Frontal cortex (tissue), 4 donors: Measurements from ENCODE around the gene ZNF433. TPM values are rescaled to one million over a fixed set of nuclear protein-coding genes. Genes with fewer than 3 reads are reported as not detected.
A peak's percentile ranks its signal among the peaks of the same experiment; 100 is the strongest.
"Not testable (repeated sequence)": the region's sequence is repeated elsewhere in the genome, so short reads cannot be mapped to it uniquely, and the experiment has no call there.

Source experiments
- DNase-seq, 2 donors: peaks; one replicate each; pipeline ENCODE4 v3.0.0; 2012; ENCODE audit warnings: low spot score in 2 of 2
- FAIRE-seq: peaks from 2 replicates; lab custom pipeline; 2012; peaks lifted over from hg19 to GRCh38; lab: Jason Lieb, UNC
- total RNA-seq: library from RNA; depleted of rRNA; stranded (reverse); fragments of >200 nt; gene quantifications from one replicate; pipeline ENCODE4 v1.2.3, GENCODE V29; 2014
- donor health status: control.
- donor health status: control.
- donor health status: control.

Gene ZNF433
- 16.3 TPM for total RNA-seq

DNA sequence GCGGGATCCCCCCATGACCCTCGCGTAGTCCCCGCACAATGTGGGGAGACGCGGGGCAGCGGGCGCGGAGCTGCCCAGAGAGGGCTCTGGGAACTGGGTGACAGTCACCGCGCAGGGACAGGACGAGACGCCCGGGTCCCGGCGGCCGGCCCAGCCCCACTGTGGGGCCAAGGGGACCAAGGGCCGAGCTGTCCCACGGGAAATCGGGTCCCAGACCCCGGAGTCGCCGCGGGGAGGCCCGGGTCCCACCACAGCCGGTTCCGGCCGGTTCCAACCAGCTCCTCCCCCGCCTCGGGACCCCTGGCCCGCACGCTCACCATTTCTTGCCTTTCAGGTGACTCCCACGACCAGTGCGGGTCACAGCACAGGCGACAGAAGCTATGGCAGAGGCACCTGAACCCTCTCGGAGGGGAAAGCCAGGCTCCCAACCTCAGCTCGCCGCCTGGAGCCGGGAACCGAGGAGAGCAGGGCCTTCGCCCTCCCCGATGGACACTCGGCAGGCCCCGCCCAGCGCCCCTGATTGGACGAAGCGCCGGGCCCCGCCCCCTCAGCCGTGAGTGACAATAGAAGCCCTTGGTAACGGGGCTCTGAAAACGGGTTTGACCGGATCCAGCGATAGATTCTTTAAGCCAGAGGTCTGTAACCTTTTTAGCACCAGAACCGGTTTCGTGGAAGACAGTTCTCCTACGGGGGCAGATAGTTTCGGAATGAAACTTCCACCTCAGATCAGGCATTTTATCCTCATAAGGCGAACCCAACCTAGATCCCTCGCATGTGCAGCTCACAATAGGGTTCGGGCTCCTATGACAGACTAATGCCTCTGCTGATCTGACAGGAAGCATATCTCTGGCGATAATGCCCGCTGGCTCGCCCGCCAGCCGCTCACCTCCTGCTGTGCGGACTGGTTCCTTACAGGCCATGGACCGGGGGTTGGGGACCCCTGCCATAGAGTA is at the start of gene ZNF433:
Gene ZNF433 (minus strand): TSS at position 460 of the 953 bp plus-strand sequence. CDS start 140 bp downstream, at position 320.
- DNase-seq: peak; percentile 95 to 98
- FAIRE-seq: no peak

DNA sequence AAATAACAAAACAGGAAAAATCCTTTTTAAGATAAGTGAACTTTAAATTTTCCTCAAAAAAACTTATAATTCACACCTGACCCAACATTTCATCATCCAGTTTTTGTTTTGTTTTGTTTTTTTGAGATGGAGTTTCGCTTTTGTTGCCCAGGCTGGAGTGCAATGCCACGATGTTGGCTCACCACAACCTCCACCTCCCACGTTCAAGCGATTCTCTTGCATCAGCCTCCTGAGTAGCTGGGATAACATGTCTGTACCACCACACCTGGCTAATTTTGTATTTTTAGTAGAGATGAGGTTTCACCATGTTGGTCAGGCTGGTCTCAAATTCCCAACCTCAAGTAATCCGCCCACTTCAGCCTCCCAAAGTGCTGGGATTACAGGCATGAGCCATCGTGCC is 47.9 kb upstream of the ZNF433 start:
- DNase-seq, FAIRE-seq: not testable (repeated sequence)

DNA sequence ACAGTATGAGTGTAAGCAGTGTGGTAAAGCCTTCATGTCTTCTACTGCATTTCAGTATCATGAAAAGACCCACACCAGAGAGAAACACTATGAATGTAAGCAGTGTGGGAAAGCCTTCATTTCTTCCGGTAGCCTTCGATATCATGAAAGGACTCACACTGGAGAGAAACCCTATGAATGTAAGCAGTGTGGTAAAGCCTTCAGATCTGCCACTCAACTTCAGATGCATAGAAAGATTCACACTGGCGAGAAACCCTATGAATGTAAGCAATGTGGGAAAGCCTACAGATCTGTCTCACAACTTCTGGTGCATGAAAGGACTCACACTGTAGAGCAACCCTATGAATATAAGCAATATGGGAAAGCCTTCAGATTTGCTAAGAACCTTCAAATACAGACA is 41.9 kb upstream of the ZNF433 start:
- no peak for DNase-seq
- no peak for FAIRE-seq

DNA sequence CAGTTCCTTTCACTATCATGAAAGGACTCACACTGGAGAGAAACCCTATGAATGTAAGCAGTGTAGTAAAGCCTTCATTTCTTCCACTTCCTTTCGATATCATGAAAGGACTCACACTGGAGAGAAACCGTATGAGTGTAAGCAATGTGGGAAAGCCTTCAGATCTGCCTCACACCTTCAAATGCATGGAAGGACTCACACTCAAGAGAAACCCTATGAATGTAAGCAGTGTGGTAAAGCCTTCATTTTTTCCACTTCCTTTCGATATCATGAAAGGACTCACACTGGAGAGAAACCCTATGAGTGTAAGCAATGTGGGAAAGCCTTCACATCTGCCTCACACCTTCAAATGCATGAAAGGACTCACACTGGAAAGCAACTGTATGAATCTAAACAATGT is 40.9 kb upstream of the ZNF433 start:
- not testable (repeated sequence) for FAIRE-seq, DNase-seq

DNA sequence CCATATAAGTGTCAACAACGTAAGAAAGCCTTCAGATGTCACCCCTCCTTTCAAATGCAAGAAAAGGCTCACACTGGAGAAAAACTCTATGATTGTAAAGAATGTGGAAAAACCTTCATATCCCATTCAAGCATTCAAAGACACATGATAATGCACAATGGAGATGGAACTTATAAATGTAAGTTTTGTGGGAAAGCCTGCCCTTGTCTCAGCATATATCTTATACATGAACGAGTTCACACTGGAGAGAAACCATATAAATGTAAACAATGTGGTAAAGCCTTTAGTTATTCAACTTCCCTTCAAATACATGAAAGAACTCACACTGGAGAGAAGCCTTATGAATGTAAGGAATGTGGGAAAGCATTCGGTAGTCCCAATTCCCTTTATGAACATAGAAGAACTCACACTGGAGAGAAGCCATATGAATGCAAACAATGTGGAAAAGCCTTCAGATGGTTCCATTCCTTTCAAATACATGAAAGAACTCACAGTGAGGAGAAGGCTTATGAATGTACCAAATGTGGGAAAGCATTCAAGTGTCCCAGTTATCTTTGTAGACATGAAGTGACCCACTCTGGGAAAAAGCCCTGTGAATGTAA is 40.2 kb upstream of the ZNF433 start:
- DNase-seq: no peak
- FAIRE-seq: no peak

DNA sequence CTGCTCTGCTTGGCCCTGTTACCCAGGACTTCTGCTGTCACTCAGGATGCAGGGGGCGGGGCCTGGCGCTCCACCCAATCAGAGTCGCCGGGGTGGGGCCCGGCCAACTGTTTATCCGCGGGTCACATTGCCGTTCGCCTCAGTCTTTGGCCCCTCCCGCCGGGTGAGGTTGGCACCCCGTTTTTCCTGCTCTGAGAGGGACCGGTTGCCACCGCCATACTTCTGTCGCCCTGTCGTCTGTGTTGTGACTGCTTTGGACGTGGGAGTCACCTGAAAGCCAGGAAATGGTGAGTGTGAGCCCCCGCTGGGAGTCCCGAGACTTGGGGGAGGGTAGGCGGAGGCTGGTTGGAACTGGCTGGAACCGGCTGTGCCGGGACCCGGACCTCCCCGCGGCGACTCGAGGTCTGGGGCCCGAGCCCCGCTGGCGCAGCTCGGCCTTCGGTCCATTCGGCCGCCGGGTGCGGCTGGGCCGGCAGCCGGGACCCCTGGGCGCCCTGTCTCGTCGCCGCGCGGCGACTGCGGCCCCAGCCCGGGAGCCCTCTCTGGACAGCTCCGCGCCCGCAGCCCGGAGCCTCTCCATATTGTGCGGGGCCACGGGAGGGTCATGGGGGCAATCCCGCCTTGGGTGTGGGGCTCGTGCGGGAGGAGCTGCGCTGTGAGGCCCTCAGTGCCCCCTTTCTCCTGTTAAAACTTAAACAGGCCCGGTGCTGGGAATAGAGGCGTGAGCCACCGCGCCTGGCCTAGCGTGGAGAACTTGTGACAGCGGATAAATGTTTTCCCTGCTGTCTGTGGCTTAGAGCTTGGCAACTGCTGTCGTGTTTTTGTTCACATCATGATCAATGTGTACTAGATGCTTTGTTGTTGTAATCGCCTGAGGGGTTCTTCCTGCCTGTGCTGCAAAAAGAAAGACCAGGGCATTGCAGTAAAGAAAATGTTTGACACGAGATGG is 29.4 kb upstream of the ZNF433 start, which contains the start of gene ZNF844:
Gene ZNF844 (plus strand): TSS at position 142 of the 949 bp plus-strand sequence. CDS start 143 bp downstream, at position 285.
- DNase-seq (peak; percentile 96 to 97), FAIRE-seq (peak; percentile 81)

DNA sequence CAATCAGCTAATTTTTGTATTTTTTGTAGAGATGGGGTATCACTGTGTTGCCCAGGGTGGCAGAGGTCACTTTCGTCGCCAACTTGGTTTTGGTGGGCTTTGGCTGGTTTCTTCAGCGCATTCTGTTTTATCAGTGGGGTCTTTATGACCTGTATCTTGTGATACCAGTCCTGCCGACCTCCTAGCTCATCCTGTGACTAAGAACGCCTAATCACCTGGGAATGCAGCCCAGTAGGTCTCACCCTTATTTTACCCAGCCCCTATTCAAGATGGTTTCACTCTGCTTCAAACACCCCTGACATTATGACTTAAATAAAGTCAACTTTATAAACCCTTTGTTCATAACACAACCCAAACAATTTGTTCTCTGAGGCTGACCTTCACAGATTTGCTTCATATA is 20.3 kb upstream of the ZNF433 start:
- no peak for DNase-seq
- no peak for FAIRE-seq

DNA sequence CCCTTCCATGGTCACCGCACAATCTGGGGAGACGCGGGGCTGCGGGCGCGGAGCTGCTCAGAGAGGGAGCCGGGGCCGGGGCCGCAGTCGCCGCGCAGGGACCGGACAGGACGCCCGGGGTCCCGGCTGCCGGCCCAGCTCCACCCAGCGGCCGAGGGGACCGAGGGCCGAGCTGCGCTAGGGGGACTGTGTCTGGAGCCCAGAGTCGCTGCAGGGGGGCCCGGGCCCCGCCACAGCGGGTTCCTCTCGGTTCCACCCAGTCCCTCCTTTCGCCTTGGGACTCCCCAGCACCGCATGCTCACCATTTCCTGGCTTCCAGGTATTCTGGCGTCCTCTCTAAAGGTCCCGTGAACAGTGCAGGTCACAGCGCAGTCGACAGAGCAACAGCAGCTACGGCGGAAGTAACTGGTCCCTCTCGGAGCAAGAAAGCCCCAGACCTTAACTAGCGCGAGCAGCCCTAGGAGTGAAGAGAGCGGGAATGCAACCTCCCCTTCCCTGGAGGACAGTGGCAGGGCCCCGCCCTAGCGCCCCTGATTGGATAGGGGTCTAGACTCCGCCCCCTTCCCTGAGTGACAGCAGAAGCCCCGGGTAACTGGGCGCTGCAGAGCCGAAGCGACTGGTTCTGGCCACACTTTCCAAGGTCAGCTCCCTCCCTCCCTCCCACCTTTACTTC is 17.2 kb upstream of the ZNF433 start, which contains the start of gene ZNF878:
Gene ZNF878 (minus strand): TSS at position 465 of the 673 bp plus-strand sequence. CDS start 160 bp downstream, at position 305.
- DNase-seq (peak; percentile 76 to 83), FAIRE-seq (no peak)

DNA sequence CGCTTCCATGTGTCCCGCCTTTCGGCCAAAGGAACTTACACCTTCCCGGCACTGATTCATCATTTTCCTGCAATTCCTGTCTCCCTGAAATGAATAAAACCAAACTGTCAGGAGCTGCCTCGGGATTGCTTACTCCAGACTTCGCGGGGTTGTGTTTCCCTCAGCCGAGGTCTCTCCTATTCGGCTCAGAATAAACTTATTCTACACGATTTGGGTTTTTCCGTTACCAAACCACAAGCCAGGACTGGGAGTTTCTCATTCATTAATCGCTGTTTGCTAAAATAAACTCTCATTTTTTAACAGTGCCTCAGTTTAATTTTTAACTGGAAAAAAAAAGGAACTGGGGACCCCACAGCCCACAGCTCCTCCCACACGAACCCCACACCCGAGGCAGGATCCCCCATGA is 16.6 kb upstream of the ZNF433 start:
- FAIRE-seq: no peak
- no peak for DNase-seq

DNA sequence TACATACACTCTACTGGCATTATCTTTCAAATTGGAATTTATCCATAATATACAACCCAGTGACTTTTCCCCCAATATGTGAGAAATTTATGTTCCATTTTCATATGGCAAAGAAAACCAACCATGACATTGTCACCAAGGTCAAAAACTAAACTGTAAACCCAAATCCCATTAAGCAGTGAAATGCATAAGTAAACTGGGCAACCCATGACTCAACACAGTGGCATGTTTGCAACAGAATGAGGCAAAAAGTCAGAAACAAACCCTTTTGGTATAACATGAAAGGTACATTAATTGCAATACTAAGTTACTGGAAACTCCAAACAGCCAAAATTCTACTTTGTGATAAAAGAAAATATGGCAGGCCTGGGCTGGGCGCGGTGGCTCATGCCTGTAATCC is 12.4 kb upstream of the ZNF433 start:
- FAIRE-seq (no peak), DNase-seq (no peak)

DNA sequence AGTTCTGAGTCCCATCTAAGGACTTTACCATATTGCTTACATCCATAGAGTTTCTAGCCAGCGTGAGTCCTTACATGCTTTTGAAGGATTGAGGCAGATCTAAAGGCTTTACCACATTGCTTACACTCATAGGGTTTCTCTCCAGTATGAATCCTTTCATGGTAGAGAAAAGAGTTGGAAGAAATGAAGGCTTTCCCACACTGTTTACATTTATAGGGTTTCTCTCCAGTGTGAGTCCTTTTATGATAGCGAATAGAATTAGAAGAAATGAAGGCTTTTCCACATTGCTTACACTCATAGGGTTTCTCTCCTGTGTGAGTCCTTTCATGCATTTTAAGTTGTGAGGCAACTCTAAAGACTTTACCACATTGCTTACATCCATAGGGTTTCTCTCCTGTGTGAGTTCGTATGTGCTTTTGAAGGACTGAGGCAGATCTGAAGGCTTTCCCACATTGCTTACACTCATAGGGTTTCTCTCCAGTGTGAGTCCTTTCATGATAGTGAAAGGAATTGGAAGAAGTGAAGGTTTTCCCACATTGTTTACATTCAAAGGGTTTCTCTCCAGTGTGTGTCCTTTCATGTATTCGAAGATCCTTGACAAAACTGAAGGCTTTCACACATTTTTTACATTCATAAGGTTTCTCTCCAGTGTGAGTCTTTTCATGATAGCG is 8.4 kb upstream of the ZNF433 start:
- DNase-seq (no peak), FAIRE-seq (no peak)

DNA sequence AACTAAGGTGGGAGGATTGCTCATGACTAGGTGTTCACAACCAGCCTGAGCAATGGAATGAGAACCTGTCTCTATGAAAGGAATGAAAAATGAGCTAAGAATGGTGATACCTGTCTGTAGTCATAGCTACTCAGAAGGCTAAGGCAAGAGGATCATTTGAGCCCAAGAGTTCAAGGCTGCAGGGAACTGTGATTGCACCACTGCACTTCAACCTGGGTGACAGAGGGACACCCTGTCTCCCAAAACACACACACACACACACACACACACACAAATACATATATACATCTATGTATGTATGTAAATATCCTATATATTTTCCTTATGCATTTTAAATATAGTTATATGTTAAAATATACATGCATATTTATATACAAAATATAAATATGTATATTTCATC is 7.4 kb upstream of the ZNF433 start:
- no peak for FAIRE-seq
- no peak for DNase-seq

DNA sequence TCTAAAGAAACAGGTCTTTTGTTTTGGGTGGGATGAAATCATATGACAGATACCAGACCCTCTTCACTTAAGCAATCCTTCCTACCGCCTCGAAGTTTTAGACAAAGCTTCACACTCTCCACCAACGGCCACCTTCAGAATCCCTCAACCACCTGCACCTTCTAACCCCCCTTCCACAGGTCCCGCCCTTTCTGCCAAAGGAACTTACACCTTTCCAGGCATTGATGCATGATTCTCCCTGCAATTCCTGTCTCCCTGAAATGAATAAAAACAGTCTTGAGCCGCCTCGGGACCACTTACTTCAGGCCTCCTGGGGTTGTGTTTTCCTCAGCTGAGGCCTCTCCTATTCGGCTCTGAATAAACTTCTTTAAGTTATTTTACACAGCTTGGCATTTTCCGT is 859 bp downstream of the ZNF433 start:
- no peak for FAIRE-seq
- no peak for DNase-seq

DNA sequence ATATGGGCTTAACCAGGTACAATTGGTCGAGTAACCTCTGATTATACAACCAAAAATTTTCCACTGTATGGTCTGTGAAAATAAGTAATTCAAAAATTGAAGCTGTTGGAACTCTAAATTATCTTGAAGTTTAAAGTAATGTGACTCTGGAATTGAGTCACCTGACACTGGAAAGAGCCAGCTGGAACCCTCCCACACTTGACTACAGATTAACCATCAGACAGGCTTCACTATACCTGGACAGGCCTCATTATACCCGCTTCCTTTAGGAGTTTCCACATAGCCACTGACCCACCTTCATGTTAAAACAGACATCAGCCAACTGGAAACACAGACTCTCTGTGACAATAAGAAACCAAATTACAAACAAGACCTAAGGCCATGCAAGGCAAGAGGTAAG is 1.3 kb downstream of the ZNF433 start:
- FAIRE-seq (no peak), DNase-seq (no peak)

DNA sequence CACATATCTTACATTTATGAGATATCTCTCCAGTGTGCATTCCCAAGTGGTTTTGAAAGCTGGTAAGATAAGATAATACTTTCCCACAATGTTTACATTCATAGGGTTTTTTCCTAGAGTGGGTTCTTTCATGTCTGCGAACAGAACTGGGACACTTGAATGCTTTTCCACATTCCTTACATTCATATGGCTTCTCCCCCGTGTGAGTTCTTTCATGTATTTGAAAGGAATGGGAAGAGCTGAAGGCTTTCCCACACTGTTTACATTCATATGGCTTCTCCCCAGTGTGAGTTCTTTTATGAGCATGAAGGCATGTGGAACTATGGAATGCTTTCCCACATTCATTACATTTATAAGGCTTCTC is 19.7 kb downstream of the ZNF433 start:
- FAIRE-seq (no peak), DNase-seq (no peak)

DNA sequence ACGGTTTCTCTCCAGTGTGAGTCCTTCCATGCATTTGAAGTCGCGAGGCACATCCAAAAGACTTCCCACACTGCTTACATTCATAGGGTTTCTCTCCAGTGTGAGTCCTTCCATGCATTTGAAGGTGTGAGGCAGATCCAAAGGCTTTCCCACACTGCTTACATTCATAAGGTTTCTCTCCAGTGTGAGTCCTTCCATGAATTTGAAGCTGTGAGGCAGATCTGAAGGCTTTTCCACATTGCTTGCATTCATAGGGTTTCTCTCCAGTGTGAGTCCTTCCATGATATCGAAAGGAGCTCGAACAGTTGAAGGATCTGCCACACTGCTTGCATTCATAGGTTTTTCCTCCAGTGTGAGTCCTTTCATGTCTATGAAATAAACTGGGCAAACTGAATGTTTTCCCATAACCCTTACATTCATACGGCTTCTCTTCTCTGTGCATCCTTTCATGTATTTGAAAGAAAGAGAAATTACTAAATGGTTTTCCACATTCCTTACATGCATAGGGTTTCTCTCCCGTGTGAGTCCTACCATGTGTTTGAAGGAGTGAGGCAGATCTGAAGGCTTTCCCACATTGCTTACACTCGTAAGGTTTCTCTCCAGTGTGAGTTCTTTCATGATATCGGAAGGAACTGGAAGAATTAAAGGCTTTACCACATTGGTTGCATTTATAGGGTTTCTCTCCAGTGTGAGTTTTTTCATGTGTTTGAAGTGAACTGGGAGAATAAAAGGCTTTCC is 20.3 kb downstream of the ZNF433 start:
- no peak for DNase-seq
- no peak for FAIRE-seq

DNA sequence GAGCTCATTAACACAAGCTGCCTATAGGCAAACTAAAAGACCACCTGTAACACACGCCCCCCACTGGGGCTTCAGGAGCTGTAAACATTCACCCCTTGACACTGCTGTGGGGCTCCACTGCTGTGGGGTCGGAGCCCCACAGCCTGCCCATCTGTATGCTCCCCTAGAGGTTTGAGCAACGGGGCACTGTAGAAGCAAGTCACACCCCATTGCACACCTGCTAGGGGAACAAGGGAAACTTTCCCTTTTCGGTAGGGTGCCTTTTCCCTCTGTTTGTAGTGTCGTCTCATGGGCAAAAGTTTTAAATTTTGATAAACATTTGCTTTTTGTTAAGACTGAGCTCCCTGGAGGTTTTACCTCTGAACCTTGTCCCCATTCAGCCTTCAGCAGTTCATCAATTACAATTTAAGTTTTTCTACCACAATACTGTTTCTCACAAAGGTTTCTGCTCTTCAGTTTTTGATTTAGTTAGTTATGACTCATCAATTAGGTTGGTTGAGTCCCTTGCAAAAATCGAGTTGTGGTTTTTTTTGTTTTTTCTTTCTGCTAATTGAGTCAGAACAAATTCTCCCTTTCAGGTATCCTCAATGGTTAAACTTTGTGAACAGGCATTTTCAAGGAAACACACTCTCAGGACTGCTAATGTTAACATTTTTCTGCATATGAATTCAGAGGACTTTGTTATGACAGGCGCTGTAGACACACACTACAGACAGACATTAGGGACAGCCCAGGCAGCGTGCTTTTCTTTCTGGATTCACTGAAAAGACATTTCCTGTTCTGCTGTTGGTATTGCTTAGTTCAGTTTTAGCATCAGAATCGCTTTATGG is 35.1 kb downstream of the ZNF433 start:
- DNase-seq (no peak), FAIRE-seq (no peak)
